ENCODE measurements around the gene ZNF566.

DNA sequence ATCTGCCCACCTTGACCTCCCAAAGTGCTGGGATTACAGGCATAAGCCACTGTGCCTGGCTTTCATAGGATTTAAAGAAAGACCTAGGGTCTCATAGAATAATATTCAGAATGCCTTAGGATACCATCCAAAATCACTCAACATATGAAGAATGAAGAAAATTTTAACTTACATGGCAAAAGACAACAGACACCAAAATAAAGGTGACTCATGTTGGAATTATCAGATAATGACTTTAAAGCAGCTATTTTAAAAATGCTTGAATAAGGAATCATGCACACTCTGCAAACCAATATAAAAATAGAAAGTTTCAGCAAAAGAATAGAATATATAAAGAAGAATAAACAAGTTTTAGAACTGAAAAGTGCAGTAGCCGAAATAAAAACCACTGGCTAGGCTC, 29.3 kb downstream of the ZNF566 start:
- no peak for TF ChIP-seq EP300 (IDR thresholded peaks at IDR 0.05)
- TF ChIP-seq POLR2A (IDR thresholded peaks at IDR 0.05), result no peak

Measured in upper lobe of left lung (tissue), 4 donors.